H1 (cell line): ENCODE data around the gene IL36G. TPM values are rescaled to one million over a fixed set of nuclear protein-coding genes. Genes with fewer than 3 reads are reported as not detected.

Source experiments
- CTCF ChIA-PET: fragments of 300-600 bp; sonication (Branson Sonifier 250); formaldehyde crosslinking; loops from one replicate; lab custom pipeline; 2021; ENCODE audit not compliant: partially characterized antibody; lab: Charles Lee
- POLR2A ChIA-PET: fragments of 300-600 bp; sonication (Branson Sonifier 250); formaldehyde crosslinking; loops from one replicate; lab custom pipeline; 2021; ENCODE audit warnings: inconsistent platforms; ENCODE audit not compliant: partially characterized antibody; lab: Charles Lee
- DNase-seq, 2 experiments: peaks; one replicate each; pipeline versions ENCODE4 v3.0.0 to v3.0.0-alpha.2; 2010 to 2022; ENCODE audit warnings: low spot score in 2 of 2, low read depth in 1 of 2, mixed read lengths in 1 of 2
- FAIRE-seq: peaks from 2 replicates; lab custom pipeline; 2011; peaks lifted over from hg19 to GRCh38; lab: Jason Lieb, UNC
- H2AFZ ChIP-seq: 2 replicates; pipeline ENCODE4 v1.8.1; 2012; ENCODE audit warnings: low read length, inconsistent platforms
- H2AK5ac ChIP-seq: 2 replicates; pipeline ENCODE4 v1.6.1; 2013; ENCODE audit warnings: low read depth, low read length
- H2BK120ac ChIP-seq: replicated peaks from 2 replicates; pipeline ENCODE3; 2013; ENCODE audit warnings: low read depth, low read length, inconsistent platforms
- H2BK12ac ChIP-seq: 2 replicates; pipeline ENCODE4 v1.6.1; 2013; ENCODE audit warnings: low read depth, low read length
- H2BK15ac ChIP-seq: 2 replicates; pipeline ENCODE4 v1.6.1; 2013; ENCODE audit warnings: low read length
- H2BK20ac ChIP-seq: 2 replicates; pipeline ENCODE4 v1.6.1; 2013; ENCODE audit warnings: low read length
- H2BK5ac ChIP-seq: 2 replicates; pipeline ENCODE4 v1.6.1; 2013; ENCODE audit warnings: low read depth, low read length
- H3K14ac ChIP-seq: 2 replicates; pipeline ENCODE4 v1.6.1; 2013; ENCODE audit warnings: inconsistent platforms; ENCODE audit not compliant: insufficient read length
- H3K18ac ChIP-seq: 2 replicates; pipeline ENCODE4 v1.6.1; 2013; ENCODE audit warnings: low read length; ENCODE audit errors: extremely low read depth
- H3K23ac ChIP-seq: 2 replicates; pipeline ENCODE4 v1.6.1; 2013; ENCODE audit warnings: inconsistent platforms; ENCODE audit not compliant: insufficient read length
- H3K23me2 ChIP-seq: 2 replicates; pipeline ENCODE4 v1.6.1; 2013; ENCODE audit warnings: low read depth, low read length
- H3K27ac ChIP-seq: 2 replicates; pipeline ENCODE4 v1.6.1; 2011; ENCODE audit warnings: low read depth, low read length, inconsistent platforms
- H3K27me3 ChIP-seq, 4 experiments: replicated peaks in 1 of 4; 1 replicate in 1 of 4; 2 replicates in 3 of 4; pipeline versions ENCODE4 v1.6.1 to v1.8.1; 2011 to 2013; ENCODE audit warnings: low read length in 3 of 4, mild to moderate bottlenecking in 3 of 4, inconsistent platforms in 2 of 4, mixed read lengths in 2 of 4, moderate library complexity in 1 of 4; ENCODE audit not compliant: control insufficient read depth in 3 of 4, insufficient read depth in 3 of 4; ENCODE audit errors: extremely low read depth in 1 of 4
- H3K36me3 ChIP-seq, 4 experiments: 2 replicates each; pipeline versions ENCODE4 v1.6.1 to v1.8.1; 2011 to 2013; ENCODE audit warnings: mild to moderate bottlenecking in 4 of 4, low read length in 3 of 4, moderate library complexity in 2 of 4, control low read depth in 1 of 4, inconsistent platforms in 1 of 4; ENCODE audit not compliant: insufficient read depth in 4 of 4, control insufficient read depth in 2 of 4
- H3K4ac ChIP-seq: replicated peaks from 2 replicates; pipeline ENCODE3; 2013; ENCODE audit warnings: low read length, low read depth, mixed read lengths, inconsistent platforms; ENCODE audit not compliant: insufficient read length
- H3K4me1 ChIP-seq, 4 experiments: replicated peaks in 1 of 4; 1 replicate in 1 of 4; 2 replicates in 3 of 4; pipeline versions ENCODE4 v1.6.1 to v1.8.1; 2011 to 2013; ENCODE audit warnings: low read length in 3 of 4, inconsistent platforms in 2 of 4, mixed read lengths in 1 of 4; ENCODE audit not compliant: insufficient read depth in 4 of 4, control insufficient read depth in 3 of 4
- H3K4me2 ChIP-seq, 2 experiments: 2 replicates each; pipeline versions ENCODE4 v1.6.1 to v1.8.1; 2011 to 2013; ENCODE audit warnings: low read depth in 2 of 2, low read length in 2 of 2, control low read depth in 1 of 2, inconsistent platforms in 1 of 2, mild to moderate bottlenecking in 1 of 2; ENCODE audit not compliant: insufficient read depth in 1 of 2
- H3K4me3 ChIP-seq, 4 experiments: fragments of 200-600, 300-600 bp in 1 of 4; sonication (generic), shearing (Covaris generic), sonication (Bioruptor Twin) in 1 of 4; 2 replicates each; pipeline versions ENCODE4 v1.5.1 to v1.8.1; 2011 to 2016; ENCODE audit warnings: low read length in 4 of 4, low read depth in 3 of 4, control low read depth in 2 of 4, inconsistent platforms in 2 of 4, mild to moderate bottlenecking in 2 of 4, mixed read lengths in 1 of 4, moderate library complexity in 1 of 4; ENCODE audit not compliant: insufficient read depth in 2 of 4; ENCODE audit errors: extremely low read depth in 1 of 4
- H3K56ac ChIP-seq: replicated peaks from 2 replicates; pipeline ENCODE3; 2013; ENCODE audit warnings: low read depth, mild to moderate bottlenecking, mixed read lengths, low read length, inconsistent platforms; ENCODE audit not compliant: insufficient read length
- H3K79me1 ChIP-seq: 2 replicates; pipeline ENCODE4 v1.6.1; 2013; ENCODE audit warnings: low read depth, low read length, control low read depth
- H3K79me2 ChIP-seq, 2 experiments: 2 replicates each; pipeline versions ENCODE4 v1.6.1 to v1.8.1; 2012 to 2013; ENCODE audit warnings: low read length in 2 of 2, mild to moderate bottlenecking in 2 of 2, inconsistent platforms in 1 of 2; ENCODE audit not compliant: insufficient read depth in 2 of 2, control insufficient read depth in 1 of 2
- H3K9ac ChIP-seq, 4 experiments: replicated peaks in 1 of 4; 1 replicate in 1 of 4; 2 replicates in 3 of 4; pipeline versions ENCODE4 v1.6.1 to v1.8.1; 2011 to 2013; ENCODE audit warnings: low read depth in 3 of 4, low read length in 3 of 4, control low read depth in 2 of 4, mild to moderate bottlenecking in 2 of 4, moderate library complexity in 2 of 4, inconsistent platforms in 1 of 4; ENCODE audit errors: extremely low read depth in 1 of 4
- H3K9me3 ChIP-seq, 2 experiments: 2 replicates each; pipeline versions ENCODE4 v1.6.1 to v1.8.1; 2012 to 2013; ENCODE audit warnings: mild to moderate bottlenecking in 2 of 2, moderate library complexity in 2 of 2, control low read depth in 1 of 2, inconsistent platforms in 1 of 2, low read depth in 1 of 2, low read length in 1 of 2, mixed read lengths in 1 of 2; ENCODE audit not compliant: insufficient read depth in 2 of 2
- H4K20me1 ChIP-seq, 2 experiments: replicated peaks in 1 of 2; 2 replicates each; pipeline versions ENCODE3 to v1.8.1; 2011 to 2013; ENCODE audit warnings: inconsistent platforms in 2 of 2, low read length in 2 of 2, mild to moderate bottlenecking in 1 of 2; ENCODE audit not compliant: insufficient read depth in 2 of 2, control insufficient read depth in 1 of 2
- H4K5ac ChIP-seq: 2 replicates; pipeline ENCODE4 v1.6.1; 2013; ENCODE audit warnings: low read length, low read depth, mixed read lengths, inconsistent platforms; ENCODE audit not compliant: insufficient read length
- H4K8ac ChIP-seq: 2 replicates; pipeline ENCODE4 v1.8.0; 2013; ENCODE audit warnings: mild to moderate bottlenecking, moderate library complexity, low read length, inconsistent platforms; ENCODE audit not compliant: insufficient read depth; ENCODE audit errors: extremely low read depth
- H4K91ac ChIP-seq: replicated peaks from 2 replicates; pipeline ENCODE3; 2013; ENCODE audit warnings: low read length, mixed read lengths, inconsistent platforms; ENCODE audit not compliant: insufficient read length
- EZH2 ChIP-seq: fragments of 200-600 bp; sonication (generic); IDR thresholded peaks from 2 replicates; pipeline ENCODE4 v1.7.1; 2012; ENCODE audit warnings: low read depth, mild to moderate bottlenecking, moderate library complexity, low read length, inconsistent platforms; ENCODE audit not compliant: severe bottlenecking
- JUN ChIP-seq: IDR thresholded peaks from 2 replicates; pipeline ENCODE4 v1.6.1; 2011; ENCODE audit warnings: low read depth, mild to moderate bottlenecking, improper control_type of control experiment, low read length
- MAFK ChIP-seq: IDR thresholded peaks from 2 replicates; pipeline ENCODE4 v1.6.1; 2012; ENCODE audit warnings: low read depth, mild to moderate bottlenecking, improper control_type of control experiment, low read length
- NANOG ChIP-seq: IDR thresholded peaks from 2 replicates; pipeline ENCODE4 v1.6.1; 2011; ENCODE audit warnings: low read length, low read depth, mild to moderate bottlenecking, inconsistent platforms; ENCODE audit not compliant: insufficient read depth, poor library complexity, severe bottlenecking
- RNF2 ChIP-seq: fragments of 200-900, 300-1000 bp; sonication (generic); IDR thresholded peaks from 2 replicates; pipeline ENCODE4 v1.7.1; 2016; ENCODE audit warnings: borderline replicate concordance, low read depth, mild to moderate bottlenecking, antibody characterized with exemption, low read length; ENCODE audit not compliant: poor library complexity, severe bottlenecking; ENCODE audit errors: missing control alignments
- SP1 ChIP-seq: IDR thresholded peaks from 2 replicates; pipeline ENCODE4 v1.6.1; 2011; ENCODE audit warnings: low read depth, low read length
- TAF1 ChIP-seq: IDR thresholded peaks from 2 replicates; pipeline ENCODE4 v1.6.1; 2011; ENCODE audit warnings: mild to moderate bottlenecking, low read depth, low read length
- TBP ChIP-seq: IDR thresholded peaks from 2 replicates; pipeline ENCODE4 v1.6.1; 2011; ENCODE audit warnings: low read depth, low read length, improper control_type of control experiment
- TCF12 ChIP-seq: IDR thresholded peaks from 2 replicates; pipeline ENCODE4 v1.6.1; 2011; ENCODE audit warnings: low read depth, mild to moderate bottlenecking, low read length
- WGBS, 2 experiments: shearing (Covaris generic) in 1 of 2; methylation state at CpG; one replicate each; pipeline versions ENCODE4 v1.1.6 to v1.1.7; 2013 to 2015; ENCODE audit warnings: low lambda C conversion rate in 2 of 2, mixed read lengths in 2 of 2, inconsistent platforms in 1 of 2, low coverage in 1 of 2, missing lambda C conversion rate in 1 of 2; ENCODE audit not compliant: insufficient replicate concordance in 2 of 2, insufficient coverage in 1 of 2, insufficient read length in 1 of 2; ENCODE audit errors: extremely low coverage in 1 of 2, missing lambda C conversion rate in 1 of 2; 5-methylcytosine and 5-hydroxymethylcytosine counted together
- polyA plus RNA-seq, 7 experiments: library from polyadenylated mRNA; depleted of rRNA in 3 of 7; stranded (reverse) in 5 of 7; unstranded in 2 of 7; fragments of >200 nt in 5 of 7; fragments of 200-250 nt in 2 of 7; gene quantifications; 1 replicate in 5 of 7; 2 replicates in 1 of 7; 4 replicates in 1 of 7; pipeline versions ENCODE4 v1.2.1 to v1.2.3, GENCODE V29; 2011 to 2013; ENCODE audit warnings: missing spikeins in 2 of 7, mixed read lengths in 2 of 7
- total RNA-seq: library from RNA; stranded (reverse); fragmentation: NEBNext Ultra II Directional; extraction: Animal tissue kit (Norgen Biotek cat#: 25700); gene quantifications from 2 replicates; pipeline ENCODE4 v1.2.1, GENCODE V29; 2021

Gene IL36G
- total and polyA plus RNA-seq, 2 of the 8 experiments (the other 6 are each of a cell fraction or from before 2014, with no cell fraction given), result 0.39 TPM; not detected in 1

- Histone ChIP-seq H2AK5ac (no peak overlapping the region), H3K14ac (no peak overlapping the region), H3K23me2 (no peaks in the 10 kb centered on the region), H3K27me3 (no peaks in the 10 kb centered on the region; a peak in 1 of 7 replicates), H3K9me3 (no peaks in the 10 kb centered on the region), H4K8ac (no peak overlapping the region), H3K9ac (no peak overlapping the region; a peak in 1 of 7 replicates), H3K4me3 (no peak overlapping the region), H2AFZ (no peak overlapping the region), H3K18ac (no peak overlapping the region), H3K4ac (no peak overlapping the region), H2BK20ac (no peak overlapping the region), H2BK12ac (no peak overlapping the region), H3K23ac (no peak overlapping the region), H3K4me2 (no peak overlapping the region), H2BK15ac (no peak overlapping the region), H4K5ac (no peak overlapping the region), H3K56ac (no peak overlapping the region), H2BK5ac (no peak overlapping the region), H3K36me3 (no peaks in the 10 kb centered on the region), H3K79me2 (no peaks in the 10 kb centered on the region), H3K27ac (no peak overlapping the region), H4K91ac (no peak overlapping the region), H3K4me1 (no peaks in the 10 kb centered on the region), H4K20me1 (no peaks in the 10 kb centered on the region), H2BK120ac (no peak overlapping the region), H3K79me1 (no peaks in the 10 kb centered on the region)
- TF ChIP-seq TBP (no peak), NANOG (no peak), EZH2 (no peak), MAFK (no peak), SP1 (no peak), JUN (no peak), TAF1 (no peak), RNF2 (no peak), TCF12 (no peak)
- DNase-seq (no peak), FAIRE-seq (no peak)
- CTCF ChIA-PET, result interaction anchor here (0.7 to 3.9 kb wide), 6 partner anchors 8 to 58 kb away, joined by 3 to 41 read pairs (median 3); no protein-coding TSS in a partner anchor
- POLR2A ChIA-PET, result no interaction called here
- WGBS, 2 experiments, result 88% methylated on average over 3 of the region's 3 CpGs; no CpG with 5 or more reads in 1 of the 2 experiments
Observed at GRCh38 chr2:112962308-112963175, 15.3 kb upstream of the IL36G start.
